Measurements from ENCODE around the gene STYX. TPM values are rescaled to one million over a fixed set of nuclear protein-coding genes. Genes with fewer than 3 reads are reported as not detected.
A peak's percentile ranks its signal among the peaks of the same experiment; 100 is the strongest.

STYX gene
- total RNA-seq, 1 experiment from 2014 or later: 16.3 TPM

- TF ChIP-seq EZH2 (IDR thresholded peaks at IDR 0.05): no peak
- no peak for TF ChIP-seq CBX3 (IDR thresholded peaks at IDR 0.05; ENCODE audit: low read depth)
- TF ChIP-seq ATF3 (IDR thresholded peaks at IDR 0.05): no peak
- TF ChIP-seq CEBPB (IDR thresholded peaks at IDR 0.05; ENCODE audit: low read depth): no peak
- TF ChIP-seq RAD21 (IDR thresholded peaks at IDR 0.05; ENCODE audit: low read depth): no peak
- no peak for TF ChIP-seq REST (IDR thresholded peaks at IDR 0.05; ENCODE audit: low read depth)
Observed at GRCh38 chr14:52706286-52706685, 23.7 kb upstream of the STYX start (continued).

- Histone ChIP-seq H3K4me3 (replicated peaks in 1 of 2; ENCODE audit: low read depth in 1 of 2, low read length in 2 of 2) (peak within 1 kb of the TSS; percentile 94 to 96), H3K9ac (ENCODE audit: low read length) (peak within 1 kb of the TSS; percentile 92), H2AFZ (ENCODE audit: low read depth, low read length, poor library complexity, severe bottlenecking) (no peak within 1 kb of the TSS), H3K9me2 (ENCODE audit: insufficient read depth) (no peaks in the 10 kb centered on the region), H3K9me3 (ENCODE audit: control insufficient read depth in 1 of 2, insufficient read depth in 1 of 2, low read depth in 1 of 2, low read length in 2 of 2) (no peaks in the 10 kb centered on the region), H3K36me3 (ENCODE audit: control insufficient read depth in 1 of 2, insufficient read depth in 2 of 2, low read length in 2 of 2) (peaks cover 23 to 36% of the 10 kb centered on the region in 2 experiments), H3K27ac (ENCODE audit: low read depth, low read length) (peak within 1 kb of the TSS; percentile 87), H3K4me1 (ENCODE audit: control insufficient read depth in 1 of 2, insufficient read depth in 2 of 2, low read length in 2 of 2) (peaks cover 10 to 24% of the 10 kb centered on the region in 2 experiments), H3K79me2 (ENCODE audit: insufficient read depth, low read length) (peaks cover 50% of the 10 kb centered on the region), H3K4me2 (ENCODE audit: low read length) (peak within 1 kb of the TSS; percentile 85), H3K27me3 (ENCODE audit: insufficient read depth, low read length) (no peaks in the 10 kb centered on the region), H4K20me1 (ENCODE audit: insufficient read depth) (peaks cover 8% of the 10 kb centered on the region; the same call in 1 of the 2 replicates)
- intact Hi-C loops (cut with micrococcal nuclease): loop anchor here (10.0 kb wide), 1 partner anchor 152 kb away; the partner anchor contains the start of genes GPR137C and TXNDC16
- POLR2A ChIA-PET: interaction anchor here (1.0 to 1.6 kb wide), 2 partner anchors 12 to 155 kb away, joined by 3 to 4 read pairs; partner anchors contain the start of genes ERO1A, GPR137C and TXNDC16
- DNase-seq (ENCODE audit: low read depth, low spot score) (peak; percentile 78), ATAC-seq (peak; percentile 96)
- CTCF ChIA-PET: no interaction called here
- no TSS peak for BruUV-seq (replicated peaks)
- RAD21 ChIA-PET (ENCODE audit: low non-redundant PET in 1 of 2, low total read pairs in 2 of 2, uncharacterized antibody in 2 of 2, unreplicated experiment in 2 of 2): no interaction called here
- peak; percentile 36 for TF ChIP-seq MAX (IDR thresholded peaks at IDR 0.05)
- peak; percentile 67 for TF ChIP-seq SIN3A (IDR thresholded peaks at IDR 0.05; ENCODE audit: low read depth)
- TF ChIP-seq SRF (IDR thresholded peaks at IDR 0.05; ENCODE audit: low read depth): peak; percentile 6; the same call in 1 of the 2 replicates
- no peak for TF ChIP-seq CBX3 (IDR thresholded peaks at IDR 0.05; ENCODE audit: low read depth)
- peak; percentile 95 for TF ChIP-seq ZFX (IDR thresholded peaks at IDR 0.05)
- peak; percentile 55 for TF ChIP-seq SP1 (IDR thresholded peaks at IDR 0.05; ENCODE audit: low read depth)
- TF ChIP-seq REST (IDR thresholded peaks at IDR 0.05; ENCODE audit: low read depth): no peak
- TF ChIP-seq ELF1 (IDR thresholded peaks at IDR 0.05; ENCODE audit: borderline replicate concordance, low read depth): no peak
- TF ChIP-seq POLR2AphosphoS5 (IDR thresholded peaks at IDR 0.05; ENCODE audit: low read depth, low read length): peak; percentile 96
- peak; percentile 66 for TF ChIP-seq TCF7L2 (IDR thresholded peaks at IDR 0.05; ENCODE audit: borderline replicate concordance, extremely low read depth, insufficient read depth, insufficient read length)
- no peak for TF ChIP-seq EZH2phosphoT487 (IDR thresholded peaks at IDR 0.05; ENCODE audit: borderline replicate concordance)
- TF ChIP-seq YY1 (IDR thresholded peaks at IDR 0.05; ENCODE audit: extremely low read depth, insufficient replicate concordance, low read depth, low read length): peak; percentile 97
Observed at GRCh38 chr14:52706724-52707706, 23.0 kb upstream of the STYX start, which contains the start of gene PSMC6. Gene PSMC6 (plus strand): TSS chr14:52707200. CDS start chr14:52707220, 20 bp downstream.
